GM13976 (cell line): ENCODE measurements around the gene OSBPL10.

Experiments used
- DNase-seq: peaks from one replicate; pipeline ENCODE4 v3.0.0; 2012; ENCODE audit warnings: low spot score
- in situ Hi-C: fragments of 300-500 bp; cut with MboI; formaldehyde crosslinking; loops from one replicate; pipeline ENCODE4 v1.12.0; 2022; ENCODE audit warnings: low sequenced_read_pairs, mixed read lengths, inconsistent platforms; ENCODE audit not compliant: unreplicated experiment
- TF ChIP-seq, protein P1 (sequence below): IDR thresholded peaks from 2 replicates; pipeline ENCODE4 v1.5.1; 2012; ENCODE audit warnings: borderline replicate concordance, mild to moderate bottlenecking; ENCODE audit not compliant: insufficient read depth; ENCODE audit errors: extremely low read depth, missing control alignments, control extremely low read depth

OSBPL10 gene

DNA sequence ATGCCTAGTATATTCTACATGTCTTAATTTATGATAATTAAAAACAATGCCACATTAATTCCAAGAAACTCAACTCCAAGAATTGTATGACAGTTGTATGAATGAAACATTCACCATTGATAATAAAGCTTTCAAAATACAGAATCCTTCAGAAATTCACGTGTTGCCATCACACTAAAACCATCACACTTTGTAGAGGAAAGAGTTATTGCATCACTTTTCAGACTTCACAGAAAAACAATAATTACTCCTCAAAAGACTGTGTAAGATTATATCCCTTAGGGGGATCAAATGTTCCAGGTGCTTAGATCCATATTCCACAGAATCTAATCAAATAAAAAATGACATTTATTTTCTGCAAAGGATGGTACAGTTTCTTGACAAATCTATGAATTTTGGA is 85.0 kb downstream of the OSBPL10 start:
- DNase-seq, result no peak
- in situ Hi-C loops, result no loop called here
- TF ChIP-seq, protein P1, sequence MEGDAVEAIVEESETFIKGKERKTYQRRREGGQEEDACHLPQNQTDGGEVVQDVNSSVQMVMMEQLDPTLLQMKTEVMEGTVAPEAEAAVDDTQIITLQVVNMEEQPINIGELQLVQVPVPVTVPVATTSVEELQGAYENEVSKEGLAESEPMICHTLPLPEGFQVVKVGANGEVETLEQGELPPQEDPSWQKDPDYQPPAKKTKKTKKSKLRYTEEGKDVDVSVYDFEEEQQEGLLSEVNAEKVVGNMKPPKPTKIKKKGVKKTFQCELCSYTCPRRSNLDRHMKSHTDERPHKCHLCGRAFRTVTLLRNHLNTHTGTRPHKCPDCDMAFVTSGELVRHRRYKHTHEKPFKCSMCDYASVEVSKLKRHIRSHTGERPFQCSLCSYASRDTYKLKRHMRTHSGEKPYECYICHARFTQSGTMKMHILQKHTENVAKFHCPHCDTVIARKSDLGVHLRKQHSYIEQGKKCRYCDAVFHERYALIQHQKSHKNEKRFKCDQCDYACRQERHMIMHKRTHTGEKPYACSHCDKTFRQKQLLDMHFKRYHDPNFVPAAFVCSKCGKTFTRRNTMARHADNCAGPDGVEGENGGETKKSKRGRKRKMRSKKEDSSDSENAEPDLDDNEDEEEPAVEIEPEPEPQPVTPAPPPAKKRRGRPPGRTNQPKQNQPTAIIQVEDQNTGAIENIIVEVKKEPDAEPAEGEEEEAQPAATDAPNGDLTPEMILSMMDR, result no peak

DNA sequence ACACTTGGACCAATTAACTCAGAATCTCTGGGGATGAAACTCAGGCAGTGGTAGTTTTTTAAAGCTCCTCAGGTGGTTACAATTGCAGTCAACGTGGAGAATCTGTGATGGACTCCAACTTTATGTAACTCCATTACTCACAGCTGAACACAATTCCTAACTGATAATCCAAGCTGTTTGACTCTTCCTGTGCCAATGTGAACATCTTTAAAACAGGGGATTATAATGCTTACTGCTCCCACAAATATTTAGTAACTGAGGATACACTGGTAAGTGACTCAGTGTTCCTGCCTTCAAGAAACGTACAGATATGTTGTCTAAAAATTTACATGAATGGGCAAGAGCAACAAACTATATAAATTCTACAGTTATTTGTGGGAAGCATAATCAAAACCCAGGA is 85.6 kb downstream of the OSBPL10 start:
- TF ChIP-seq, protein P1, result no peak
- DNase-seq, result no peak
- in situ Hi-C loops, result no loop called here

DNA sequence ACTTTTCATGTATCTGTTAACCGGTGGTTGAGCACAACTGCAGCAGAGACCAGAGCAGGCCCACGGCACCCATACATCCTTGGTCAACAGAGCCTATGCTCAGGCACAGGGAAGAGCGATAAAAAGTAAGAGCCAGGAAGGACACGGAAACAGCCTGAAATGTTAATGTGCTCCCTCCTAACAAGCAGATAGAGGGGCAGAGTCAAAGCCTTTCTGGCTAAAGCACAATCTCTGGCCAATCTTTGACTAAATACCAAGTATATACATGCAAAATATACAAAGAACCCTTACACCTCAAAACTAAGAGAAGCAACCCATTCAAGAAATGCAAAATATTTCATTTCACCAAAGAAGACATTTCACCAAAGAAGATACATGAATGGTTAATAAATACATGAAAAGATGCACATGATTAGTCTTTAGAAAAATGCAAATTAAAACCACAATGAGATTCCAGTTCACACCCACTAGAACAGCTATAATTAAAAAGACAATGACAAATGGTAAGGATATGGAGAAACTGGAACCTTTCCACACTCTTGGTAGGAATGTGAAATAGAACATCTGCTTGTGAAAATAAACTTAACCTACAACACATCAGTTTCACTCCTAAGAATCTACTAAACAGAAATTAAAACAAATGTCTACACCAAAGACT is 88.0 kb downstream of the OSBPL10 start:
- TF ChIP-seq, protein P1, result no peak
- in situ Hi-C loops, result no loop called here
- no peak for DNase-seq

DNA sequence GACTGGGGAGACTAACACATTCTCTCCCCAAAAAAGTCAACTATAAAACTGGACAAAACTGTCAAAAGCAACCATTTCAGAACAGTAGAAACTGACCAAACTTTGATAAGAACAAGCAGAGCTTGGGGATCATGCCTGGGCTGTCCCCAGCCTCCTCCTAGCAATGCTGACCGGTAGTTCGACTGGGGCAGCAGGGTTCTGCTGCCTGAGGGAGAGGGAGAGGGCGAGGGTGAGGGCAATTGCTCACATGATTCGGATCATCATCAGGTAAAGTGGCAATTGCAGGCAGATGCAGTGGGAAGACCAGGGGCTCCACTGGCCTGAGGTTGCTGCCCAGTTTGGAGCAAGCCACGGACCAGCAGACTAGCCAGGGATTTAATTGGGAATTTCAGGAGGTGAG is 88.6 kb downstream of the OSBPL10 start:
- TF ChIP-seq, protein P1, result no peak
- in situ Hi-C loops, result no loop called here

DNA sequence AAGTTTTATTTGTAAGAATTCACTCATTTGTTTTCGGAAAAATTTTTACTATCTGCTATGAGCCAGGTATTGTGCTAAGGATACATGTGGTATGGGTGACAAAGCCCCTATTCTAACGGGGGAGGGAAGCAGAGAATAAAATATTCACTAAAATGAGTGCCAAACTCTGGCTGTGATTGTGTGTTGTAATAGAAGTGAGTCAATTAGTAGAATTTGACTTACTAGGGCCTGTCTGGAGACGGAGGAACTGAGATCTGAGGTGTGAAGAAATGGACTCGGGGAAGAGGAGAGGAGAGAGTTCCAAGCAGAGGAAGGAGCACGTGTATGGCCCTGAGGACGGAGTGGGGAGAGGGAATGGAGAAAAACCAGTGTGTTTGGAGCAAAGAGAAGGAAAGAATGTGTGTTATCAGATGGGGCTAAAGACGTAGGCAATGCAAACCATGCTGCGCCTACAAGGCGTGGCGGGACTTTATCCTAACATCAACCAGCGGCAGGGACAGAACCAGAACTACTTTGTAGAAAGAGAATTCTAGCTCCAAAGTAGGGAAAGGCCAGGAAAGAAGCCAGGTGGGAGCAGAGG is 89.1 kb downstream of the OSBPL10 start:
- TF ChIP-seq, protein P1, result no peak
- in situ Hi-C loops, result no loop called here
- no peak for DNase-seq

More for the DNA sequence above, 88.6 kb downstream of the OSBPL10 start:
- no peak for DNase-seq

DNA sequence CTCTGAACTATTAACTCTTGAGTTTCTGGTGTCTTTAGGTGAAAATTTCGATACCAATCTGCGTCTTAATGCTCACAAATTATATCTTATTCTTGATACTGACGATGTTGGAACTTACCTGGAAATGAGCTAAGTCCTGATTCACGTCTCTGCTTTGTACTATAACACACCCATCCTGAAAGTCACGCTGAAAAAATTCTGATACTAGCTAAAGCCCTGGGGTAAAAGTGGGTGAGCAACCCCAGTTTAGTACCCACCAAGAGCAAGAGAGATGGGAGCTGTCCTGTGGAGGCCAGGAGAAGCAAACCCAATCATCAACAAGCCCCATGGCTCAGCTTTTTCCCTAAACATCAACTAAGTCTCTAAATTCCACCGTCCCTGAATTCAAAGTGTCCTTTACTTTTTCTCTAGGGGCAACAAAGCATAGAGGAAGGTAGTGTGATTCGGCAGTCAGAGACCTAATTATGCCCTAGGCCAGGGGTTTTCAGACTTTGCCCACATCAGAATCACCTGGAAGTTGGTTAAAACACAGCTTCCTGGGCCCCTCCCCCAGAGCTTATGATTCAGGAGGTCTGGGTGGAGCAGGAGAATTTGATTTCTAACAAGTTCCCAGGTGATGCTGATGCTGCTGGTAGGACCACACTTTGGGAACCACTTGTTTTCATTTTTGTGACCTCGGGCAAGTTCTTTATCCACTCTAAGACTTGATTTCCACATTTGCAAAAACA is 90.2 kb downstream of the OSBPL10 start:
- in situ Hi-C loops, result no loop called here
- DNase-seq, result no peak
- TF ChIP-seq, protein P1, result no peak
